Hepatocyte (in vitro differentiated cells): ENCODE results near the gene OSTC.

ENCODE experiments used
- EZH2 ChIP-seq: fragments of 200-600 bp; sonication (generic); IDR thresholded peaks from 2 replicates; pipeline ENCODE4 v1.6.1; 2016; ENCODE audit warnings: antibody characterized with exemption, mild to moderate bottlenecking, borderline replicate concordance
- EZH2phosphoT487 ChIP-seq: fragments of 200-600 bp; sonication (generic); IDR thresholded peaks from one replicate; pipeline ENCODE4 v1.6.1; 2018; ENCODE audit warnings: antibody characterized with exemption, mild to moderate bottlenecking, low read depth, moderate library complexity; ENCODE audit not compliant: unreplicated experiment, severe bottlenecking
- TF ChIP-seq, protein P1 (sequence below): fragments of 200-600 bp; sonication (generic); IDR thresholded peaks from 2 replicates; pipeline ENCODE4 v1.5.1; 2016; ENCODE audit warnings: antibody characterized with exemption, mild to moderate bottlenecking; ENCODE audit not compliant: poor library complexity

DNA sequence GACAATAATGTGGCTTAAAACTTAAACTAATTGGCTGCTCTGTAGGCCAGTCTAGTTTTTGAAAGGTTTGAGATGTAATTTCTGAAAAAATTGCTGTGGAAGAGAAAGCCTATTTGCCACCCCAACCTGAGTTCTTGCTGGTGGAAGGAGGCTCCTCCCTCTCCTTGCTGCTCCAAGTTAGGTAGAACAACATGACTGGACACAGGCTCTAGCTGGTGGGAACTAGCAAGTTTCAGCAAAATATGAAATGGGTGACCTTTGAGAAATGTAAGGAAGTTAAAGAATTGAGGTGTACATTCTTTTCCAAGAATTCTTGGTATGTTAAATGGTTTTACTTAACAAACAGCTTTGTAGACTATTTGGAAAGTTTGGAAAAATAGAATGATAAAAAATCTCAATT is 22.0 kb upstream of the OSTC start:
- TF ChIP-seq, protein P1, sequence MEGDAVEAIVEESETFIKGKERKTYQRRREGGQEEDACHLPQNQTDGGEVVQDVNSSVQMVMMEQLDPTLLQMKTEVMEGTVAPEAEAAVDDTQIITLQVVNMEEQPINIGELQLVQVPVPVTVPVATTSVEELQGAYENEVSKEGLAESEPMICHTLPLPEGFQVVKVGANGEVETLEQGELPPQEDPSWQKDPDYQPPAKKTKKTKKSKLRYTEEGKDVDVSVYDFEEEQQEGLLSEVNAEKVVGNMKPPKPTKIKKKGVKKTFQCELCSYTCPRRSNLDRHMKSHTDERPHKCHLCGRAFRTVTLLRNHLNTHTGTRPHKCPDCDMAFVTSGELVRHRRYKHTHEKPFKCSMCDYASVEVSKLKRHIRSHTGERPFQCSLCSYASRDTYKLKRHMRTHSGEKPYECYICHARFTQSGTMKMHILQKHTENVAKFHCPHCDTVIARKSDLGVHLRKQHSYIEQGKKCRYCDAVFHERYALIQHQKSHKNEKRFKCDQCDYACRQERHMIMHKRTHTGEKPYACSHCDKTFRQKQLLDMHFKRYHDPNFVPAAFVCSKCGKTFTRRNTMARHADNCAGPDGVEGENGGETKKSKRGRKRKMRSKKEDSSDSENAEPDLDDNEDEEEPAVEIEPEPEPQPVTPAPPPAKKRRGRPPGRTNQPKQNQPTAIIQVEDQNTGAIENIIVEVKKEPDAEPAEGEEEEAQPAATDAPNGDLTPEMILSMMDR = no peak
- TF ChIP-seq EZH2 (no peak), EZH2phosphoT487 (no peak)
